ENCODE data around the gene DLG2. TPM values are rescaled to one million over a fixed set of nuclear protein-coding genes. Genes with fewer than 3 reads are reported as not detected.

DLG2 gene
- total and polyA plus RNA-seq, 2 of the 8 experiments (the other 6 are each of a cell fraction or from before 2014, with no cell fraction given): 1.7 to 14.3 TPM

DNA sequence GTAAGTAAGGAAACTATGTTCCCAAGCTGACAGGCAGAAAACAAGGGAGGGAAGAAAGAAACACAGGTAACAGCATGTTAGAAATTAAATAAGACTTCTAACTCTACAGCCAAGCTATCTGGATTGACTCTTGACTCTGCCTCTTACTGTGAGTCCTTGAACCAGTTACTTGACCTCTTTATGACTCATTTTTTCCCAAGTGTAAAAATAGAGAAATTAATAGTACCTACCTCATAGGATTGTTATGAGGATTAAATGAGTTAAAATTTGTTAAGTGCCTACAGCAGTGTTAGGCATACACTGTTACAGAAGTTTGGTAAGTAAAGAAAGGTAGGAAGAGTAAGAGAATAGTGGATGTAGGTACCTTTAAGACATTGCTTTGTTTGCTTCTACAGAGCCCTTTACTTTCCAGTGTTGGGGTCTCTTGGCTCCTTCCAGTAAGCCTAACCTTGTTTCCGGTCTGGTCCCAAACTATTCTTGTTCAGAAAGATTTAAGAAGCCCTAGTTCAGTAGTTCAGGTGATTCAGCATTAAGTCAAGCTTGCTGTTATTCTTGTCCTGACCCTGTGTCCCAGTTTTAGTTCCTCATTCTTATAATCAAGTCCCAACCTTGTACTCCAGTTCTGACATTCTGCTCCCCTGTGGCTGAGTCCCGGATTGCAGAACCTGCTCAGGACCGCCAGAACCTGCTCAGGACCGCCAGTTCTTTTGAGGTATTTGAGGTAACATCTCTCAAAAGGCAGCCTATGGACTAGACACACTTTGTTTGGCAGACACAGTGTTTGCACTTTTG is 1377.6 kb downstream of the DLG2 start (continued):
- no peak for TF ChIP-seq POLR2AphosphoS5 (IDR thresholded peaks at IDR 0.05; ENCODE audit: low read depth, low read length)
- no peak for TF ChIP-seq KDM1A (IDR thresholded peaks at IDR 0.05; ENCODE audit: borderline replicate concordance, low read length)
- no peak for TF ChIP-seq YY1 (IDR thresholded peaks at IDR 0.05; ENCODE audit: low read depth, low read length)
- no peak for TF ChIP-seq ASH2L (IDR thresholded peaks at IDR 0.05; ENCODE audit: low read length)
- no peak for TF ChIP-seq BCL11A (IDR thresholded peaks at IDR 0.05; ENCODE audit: low read depth in 2 of 2, low read length in 2 of 2)
